Hepatocyte (in vitro differentiated cells): Measurements from ENCODE around the gene CATSPER4.

Experiments
- EZH2 ChIP-seq: fragments of 200-600 bp; sonication (generic); IDR thresholded peaks from 2 replicates; pipeline ENCODE4 v1.6.1; 2016; ENCODE audit warnings: antibody characterized with exemption, mild to moderate bottlenecking, borderline replicate concordance
- EZH2phosphoT487 ChIP-seq: fragments of 200-600 bp; sonication (generic); IDR thresholded peaks from one replicate; pipeline ENCODE4 v1.6.1; 2018; ENCODE audit warnings: antibody characterized with exemption, mild to moderate bottlenecking, low read depth, moderate library complexity; ENCODE audit not compliant: unreplicated experiment, severe bottlenecking
- TF ChIP-seq, protein P1 (sequence below): fragments of 200-600 bp; sonication (generic); IDR thresholded peaks from 2 replicates; pipeline ENCODE4 v1.5.1; 2016; ENCODE audit warnings: antibody characterized with exemption, mild to moderate bottlenecking; ENCODE audit not compliant: poor library complexity

DNA sequence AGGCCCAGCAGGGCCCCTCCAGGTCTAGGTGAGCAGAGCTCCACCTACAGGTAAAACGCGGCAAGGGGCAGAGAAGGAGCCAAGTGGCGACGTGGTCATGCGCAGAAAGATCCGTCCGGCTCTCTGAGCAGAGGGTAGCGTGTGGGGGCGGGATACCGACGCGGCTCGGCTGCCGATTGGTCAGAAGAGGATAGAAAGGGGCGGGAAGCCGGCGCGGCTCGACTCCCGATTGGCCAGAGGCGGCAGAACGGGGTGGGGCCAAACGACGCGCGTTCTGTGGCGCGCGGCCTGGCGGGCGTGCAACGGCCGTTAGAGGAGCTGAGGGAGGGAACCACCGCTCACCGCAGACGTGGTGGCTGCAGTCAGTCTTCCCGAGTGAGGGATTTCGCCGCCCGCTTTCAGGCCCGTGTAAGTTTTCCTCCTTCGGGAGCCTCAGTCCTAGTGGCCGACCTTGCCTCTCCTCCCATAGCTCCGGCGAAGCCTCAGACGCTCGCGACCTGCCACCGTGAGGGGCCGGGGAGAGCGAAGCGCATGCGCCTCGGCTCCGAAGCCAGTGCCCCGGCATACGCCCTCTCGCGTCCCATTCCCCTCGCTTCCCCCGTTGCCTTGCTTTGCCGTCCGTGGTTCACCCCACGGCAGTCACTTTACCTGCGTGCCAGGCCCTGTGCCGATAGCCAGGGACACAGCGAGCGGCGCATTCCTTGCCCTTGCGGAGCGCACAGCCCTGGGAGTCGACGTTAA, 43.7 kb downstream of the CATSPER4 start, which contains the start of gene CEP85:
- TF ChIP-seq, protein P1, sequence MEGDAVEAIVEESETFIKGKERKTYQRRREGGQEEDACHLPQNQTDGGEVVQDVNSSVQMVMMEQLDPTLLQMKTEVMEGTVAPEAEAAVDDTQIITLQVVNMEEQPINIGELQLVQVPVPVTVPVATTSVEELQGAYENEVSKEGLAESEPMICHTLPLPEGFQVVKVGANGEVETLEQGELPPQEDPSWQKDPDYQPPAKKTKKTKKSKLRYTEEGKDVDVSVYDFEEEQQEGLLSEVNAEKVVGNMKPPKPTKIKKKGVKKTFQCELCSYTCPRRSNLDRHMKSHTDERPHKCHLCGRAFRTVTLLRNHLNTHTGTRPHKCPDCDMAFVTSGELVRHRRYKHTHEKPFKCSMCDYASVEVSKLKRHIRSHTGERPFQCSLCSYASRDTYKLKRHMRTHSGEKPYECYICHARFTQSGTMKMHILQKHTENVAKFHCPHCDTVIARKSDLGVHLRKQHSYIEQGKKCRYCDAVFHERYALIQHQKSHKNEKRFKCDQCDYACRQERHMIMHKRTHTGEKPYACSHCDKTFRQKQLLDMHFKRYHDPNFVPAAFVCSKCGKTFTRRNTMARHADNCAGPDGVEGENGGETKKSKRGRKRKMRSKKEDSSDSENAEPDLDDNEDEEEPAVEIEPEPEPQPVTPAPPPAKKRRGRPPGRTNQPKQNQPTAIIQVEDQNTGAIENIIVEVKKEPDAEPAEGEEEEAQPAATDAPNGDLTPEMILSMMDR: peak; percentile 98
- TF ChIP-seq EZH2 (no peak), EZH2phosphoT487 (no peak)
